Left hindlimb (tissue), 1 donor: ENCODE results near the gene SMDT1.
"Not testable (repeated sequence)": the region's sequence is repeated elsewhere in the genome, so short reads cannot be mapped to it uniquely, and the experiment has no call there.

Source experiments
- DNase-seq: peaks from one replicate; pipeline ENCODE4 v3.0.0-alpha.2; 2018

SMDT1 gene

GRCh38 chr22:42112793-42113192 is 33.3 kb downstream of the SMDT1 start:
- not testable (repeated sequence) for DNase-seq

- no peak for DNase-seq
Measured at GRCh38 chr22:42114721-42115120, 35.2 kb downstream of the SMDT1 start.

GRCh38 chr22:42115420-42115830 is 35.9 kb downstream of the SMDT1 start:
- not testable (repeated sequence) for DNase-seq

DNA sequence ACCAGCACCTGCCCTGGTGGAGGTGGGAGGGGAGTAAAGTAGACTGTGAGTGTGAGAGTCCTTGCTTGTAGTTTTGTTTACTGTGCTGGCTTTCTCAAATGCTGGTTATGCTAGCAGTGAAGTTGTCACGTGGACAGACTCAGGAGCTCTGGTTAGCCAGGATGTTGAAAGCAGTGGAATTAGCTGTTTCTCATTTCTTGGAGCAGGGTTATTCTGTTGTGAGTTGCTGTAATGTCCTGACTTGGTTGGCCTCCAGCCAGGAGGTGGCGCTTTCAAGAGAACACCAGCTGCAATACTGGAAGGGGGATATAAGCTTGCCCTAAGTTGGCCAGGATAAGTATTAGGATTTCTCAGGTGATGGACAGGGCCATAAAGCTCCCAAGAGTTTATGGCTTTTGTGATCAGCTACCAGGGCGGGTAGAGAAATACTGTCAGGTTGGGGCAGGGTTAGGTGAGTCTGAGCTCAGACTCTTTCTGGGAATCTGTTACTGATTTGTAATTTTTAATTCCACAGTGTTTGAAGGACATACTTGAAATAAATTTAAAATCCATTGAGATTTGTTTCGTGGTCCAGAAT is 37.4 kb downstream of the SMDT1 start:
- DNase-seq = no peak

GRCh38 chr22:42120231-42121021 is 40.9 kb downstream of the SMDT1 start:
- DNase-seq = not testable (repeated sequence)

GRCh38 chr22:42123529-42123928 is 44.0 kb downstream of the SMDT1 start:
- DNase-seq = not testable (repeated sequence)

GRCh38 chr22:42127606-42128005 is 48.1 kb downstream of the SMDT1 start:
- DNase-seq = no peak

GRCh38 chr22:42128007-42128406 is 48.5 kb downstream of the SMDT1 start:
- not testable (repeated sequence) for DNase-seq

GRCh38 chr22:42128776-42129694 is 49.5 kb downstream of the SMDT1 start:
- DNase-seq = not testable (repeated sequence)

GRCh38 chr22:42130182-42130581 is 50.7 kb downstream of the SMDT1 start:
- DNase-seq = not testable (repeated sequence)

DNA sequence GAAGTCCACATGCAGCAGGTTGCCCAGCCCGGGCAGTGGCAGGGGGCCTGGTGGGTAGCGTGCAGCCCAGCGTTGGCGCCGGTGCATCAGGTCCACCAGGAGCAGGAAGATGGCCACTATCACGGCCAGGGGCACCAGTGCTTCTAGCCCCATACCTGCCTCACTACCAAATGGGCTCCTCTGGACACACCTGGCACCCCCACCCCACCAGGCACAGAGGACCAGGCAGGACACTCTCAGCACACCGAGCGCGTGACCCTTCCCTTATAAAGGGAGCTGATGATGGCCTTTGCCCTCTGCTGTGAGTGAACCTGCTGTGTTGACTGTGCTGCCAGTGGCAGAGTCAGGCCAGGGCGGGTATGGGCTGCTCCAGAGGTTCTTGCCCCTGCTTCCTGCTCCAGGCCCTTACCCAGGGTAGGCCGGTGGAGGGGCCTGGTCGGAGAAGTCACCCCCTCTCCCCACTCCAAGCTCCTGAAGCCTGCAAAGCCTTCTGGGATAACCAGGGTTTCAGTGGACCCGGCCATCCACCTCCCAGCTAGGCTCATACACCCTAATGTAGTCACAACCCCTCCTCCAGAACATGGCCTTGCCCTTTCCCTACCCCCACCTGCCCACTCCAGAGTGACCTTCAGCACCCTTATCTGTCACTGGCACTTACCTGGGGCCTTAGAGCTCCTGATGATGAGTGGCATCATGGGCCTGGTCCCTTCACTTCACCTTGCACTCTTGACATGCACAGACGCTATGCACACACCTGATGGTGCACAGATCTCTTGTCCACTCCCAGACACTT is 51.3 kb downstream of the SMDT1 start, which contains the start of gene CYP2D6:
CYP2D6 (minus strand) TSS at position 172 of the 793 bp plus-strand sequence; CDS start at position 153, 19 bp downstream.
- not testable (repeated sequence) for DNase-seq

- no peak for DNase-seq
Measured at GRCh38 chr22:42131562-42131961, 52.1 kb downstream of the SMDT1 start.

GRCh38 chr22:42132457-42132856 is 53.0 kb downstream of the SMDT1 start:
- no peak for DNase-seq
